NOMO-1 (cell line): ENCODE measurements around the gene ZNF862.
A peak's percentile ranks its signal among the peaks of the same experiment; 100 is the strongest.

Experiments used
- DNase-seq, 2 experiments: peaks; one replicate each; lab custom pipeline; 2025; ENCODE audit not compliant: unreplicated experiment in 2 of 2; lab: John Stamatoyannopoulos, UW

Gene ZNF862

DNA sequence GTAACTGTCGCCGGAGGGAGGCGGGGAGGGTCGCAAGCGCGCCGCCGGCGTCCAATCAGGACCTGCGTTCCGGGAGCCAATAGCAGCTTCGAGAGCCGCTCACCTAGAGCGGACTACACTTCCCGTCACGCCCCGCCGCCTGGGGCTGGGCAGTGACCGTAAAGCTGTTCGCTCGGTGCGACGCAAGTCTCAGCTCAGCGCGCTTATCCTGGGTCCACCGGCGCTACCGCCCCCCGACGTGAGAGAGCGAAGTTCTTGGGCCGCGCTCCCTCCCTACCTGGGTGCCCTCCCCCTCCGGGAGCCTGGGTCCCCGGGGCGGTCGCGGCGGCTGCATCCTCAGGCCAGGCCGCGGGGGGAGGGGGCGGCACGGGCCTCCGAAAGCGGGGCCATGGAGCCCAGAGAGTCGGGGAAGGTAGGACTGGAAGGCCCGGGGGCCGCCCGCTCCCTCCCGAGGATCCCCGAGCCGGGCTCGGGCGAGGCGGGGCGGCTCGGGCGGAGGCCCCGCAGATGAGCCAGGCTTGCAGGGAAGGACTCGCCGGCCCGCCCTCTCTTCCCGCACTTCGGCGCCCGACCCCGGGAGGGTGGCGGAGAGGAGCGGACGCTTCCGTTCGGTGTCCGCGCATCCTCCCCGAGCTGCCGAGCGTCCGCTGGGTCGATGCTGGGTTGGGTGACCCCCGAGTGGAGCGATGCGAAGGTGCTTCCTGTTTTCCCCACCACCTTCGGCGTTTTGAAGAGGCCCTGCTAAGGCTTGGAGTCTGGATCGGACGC, at the start of gene ZNF862:
TSS of gene ZNF862 (plus strand) at position 152 of the 768 bp plus-strand sequence. CDS start at position 389, 237 bp downstream.
- peak; percentile 85 to 89 for DNase-seq

DNA sequence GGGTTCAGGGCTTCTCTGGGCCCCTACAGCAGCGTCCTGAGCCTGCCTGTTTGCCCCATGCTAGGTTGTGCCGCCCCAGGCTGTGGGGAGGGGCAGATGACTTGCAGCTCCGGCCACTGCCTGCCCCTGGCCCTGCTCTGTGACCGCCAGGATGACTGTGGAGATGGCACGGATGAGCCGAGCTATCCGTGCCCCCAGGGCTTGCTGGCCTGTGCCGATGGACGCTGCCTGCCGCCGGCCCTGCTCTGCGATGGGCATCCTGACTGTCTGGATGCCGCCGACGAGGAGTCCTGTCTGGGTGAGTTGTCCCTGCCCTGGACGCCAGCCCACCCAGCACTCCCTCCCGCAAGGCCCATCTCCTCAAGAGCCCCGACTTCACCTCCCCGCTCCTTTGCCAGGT, 49.1 kb upstream of the ZNF862 start:
- no peak for DNase-seq

DNA sequence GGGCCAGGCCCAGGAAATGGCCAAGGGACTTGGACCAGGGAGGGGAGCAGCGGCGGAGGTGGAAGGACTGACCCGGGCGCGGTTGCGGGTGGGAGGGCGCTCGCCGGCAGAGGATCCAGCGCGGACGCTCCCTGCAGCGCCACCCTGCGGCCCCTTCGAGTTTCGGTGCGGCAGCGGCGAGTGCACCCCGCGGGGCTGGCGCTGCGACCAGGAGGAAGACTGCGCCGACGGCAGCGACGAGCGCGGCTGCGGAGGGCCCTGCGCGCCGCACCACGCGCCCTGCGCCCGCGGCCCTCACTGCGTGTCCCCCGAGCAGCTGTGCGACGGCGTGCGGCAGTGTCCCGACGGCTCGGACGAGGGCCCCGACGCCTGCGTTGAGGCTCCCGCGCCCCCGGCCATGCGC, 48.0 kb upstream of the ZNF862 start:
- DNase-seq, result peak in 1 of 2 experiments; percentile 8

DNA sequence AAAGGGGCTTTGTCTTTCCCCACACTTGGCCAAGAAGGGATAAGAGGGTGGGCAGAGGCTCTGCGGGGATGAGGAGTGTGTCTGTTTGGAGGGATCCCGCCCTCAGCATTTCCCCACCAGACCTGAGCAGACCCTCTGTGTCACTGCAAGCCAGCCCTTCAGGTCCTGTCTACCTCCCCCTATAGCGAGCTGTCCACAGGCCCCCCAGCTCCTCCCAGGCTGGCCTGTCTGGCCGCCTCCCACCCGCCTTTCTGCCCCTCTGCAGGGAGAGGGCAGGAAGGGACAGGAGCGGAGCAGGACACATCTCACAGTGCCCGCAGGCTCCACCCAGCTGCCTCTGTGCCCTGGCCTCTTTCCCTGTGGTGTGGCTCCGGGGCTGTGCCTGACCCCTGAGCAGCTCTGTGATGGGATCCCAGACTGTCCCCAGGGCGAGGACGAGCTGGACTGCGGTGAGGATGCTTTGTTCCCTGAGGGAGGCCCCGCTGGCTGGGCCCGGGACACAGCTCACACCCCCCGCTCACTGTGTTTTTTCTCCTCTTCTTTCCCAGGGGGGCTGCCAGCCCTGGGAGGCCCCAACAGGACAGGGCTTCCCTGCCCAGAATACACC, 47.3 kb upstream of the ZNF862 start:
- DNase-seq, result no peak

DNA sequence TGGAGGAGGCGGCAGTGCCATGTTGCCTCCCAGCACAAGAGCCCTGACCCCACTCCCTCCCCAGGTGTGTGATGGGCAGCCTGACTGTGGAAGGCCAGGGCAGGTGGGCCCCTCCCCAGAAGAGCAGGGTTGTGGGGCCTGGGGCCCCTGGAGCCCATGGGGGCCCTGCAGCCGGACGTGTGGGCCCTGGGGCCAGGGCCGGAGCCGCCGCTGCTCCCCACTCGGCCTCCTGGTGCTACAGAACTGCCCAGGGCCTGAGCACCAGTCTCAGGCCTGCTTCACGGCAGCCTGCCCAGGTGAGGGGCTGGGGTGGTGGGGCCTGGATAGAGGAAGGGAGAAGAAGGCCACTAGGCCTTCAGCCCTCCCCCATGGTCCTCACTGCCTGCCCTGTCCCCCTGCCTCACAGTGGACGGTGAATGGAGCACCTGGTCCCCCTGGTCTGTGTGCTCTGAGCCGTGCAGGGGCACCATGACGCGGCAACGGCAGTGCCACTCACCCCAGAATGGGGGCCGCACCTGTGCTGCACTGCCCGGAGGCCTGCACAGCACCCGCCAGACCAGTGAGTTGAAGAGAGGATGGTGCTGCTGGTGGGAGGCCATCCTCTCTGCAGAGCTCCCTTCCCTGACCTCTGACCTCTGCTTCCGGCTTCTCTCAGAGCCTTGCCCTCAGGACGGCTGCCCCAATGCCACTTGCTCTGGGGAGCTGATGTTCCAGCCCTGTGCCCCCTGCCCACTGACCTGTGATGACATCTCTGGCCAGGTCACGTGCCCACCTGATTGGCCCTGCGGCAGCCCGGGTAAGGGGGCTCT, 46.6 kb upstream of the ZNF862 start:
- DNase-seq, result no peak

DNA sequence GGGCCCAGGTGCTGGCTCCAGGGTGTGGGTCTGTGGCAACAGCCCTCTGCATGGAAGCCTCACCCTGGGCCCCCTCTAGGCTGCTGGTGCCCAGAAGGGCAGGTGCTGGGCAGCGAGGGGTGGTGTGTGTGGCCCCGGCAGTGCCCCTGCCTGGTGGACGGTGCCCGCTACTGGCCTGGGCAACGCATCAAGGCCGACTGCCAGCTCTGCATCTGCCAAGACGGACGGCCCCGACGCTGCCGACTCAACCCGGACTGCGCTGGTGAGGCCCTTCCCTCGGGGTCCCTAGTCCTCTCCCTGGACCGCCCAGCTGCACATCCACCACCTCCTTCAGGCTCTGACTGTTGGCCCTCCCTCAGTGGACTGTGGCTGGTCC, 46.0 kb upstream of the ZNF862 start:
- no peak for DNase-seq

DNA sequence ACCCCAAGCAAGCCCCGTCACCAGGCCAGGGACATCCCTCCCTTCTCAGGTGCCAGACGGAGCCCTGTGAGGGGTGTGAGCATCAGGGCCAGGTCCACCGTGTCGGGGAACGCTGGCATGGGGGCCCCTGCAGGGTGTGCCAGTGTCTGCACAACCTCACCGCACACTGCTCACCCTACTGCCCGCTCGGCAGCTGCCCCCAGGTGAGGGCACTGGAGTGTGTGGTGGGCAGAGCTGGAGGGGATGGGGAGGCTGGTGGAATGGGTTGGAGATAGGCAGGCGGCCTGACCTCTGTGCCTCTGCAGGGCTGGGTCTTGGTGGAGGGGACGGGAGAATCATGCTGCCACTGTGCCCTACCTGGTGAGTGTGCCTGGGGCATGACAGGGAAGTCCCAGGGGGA, 44.9 kb upstream of the ZNF862 start:
- DNase-seq, result no peak

DNA sequence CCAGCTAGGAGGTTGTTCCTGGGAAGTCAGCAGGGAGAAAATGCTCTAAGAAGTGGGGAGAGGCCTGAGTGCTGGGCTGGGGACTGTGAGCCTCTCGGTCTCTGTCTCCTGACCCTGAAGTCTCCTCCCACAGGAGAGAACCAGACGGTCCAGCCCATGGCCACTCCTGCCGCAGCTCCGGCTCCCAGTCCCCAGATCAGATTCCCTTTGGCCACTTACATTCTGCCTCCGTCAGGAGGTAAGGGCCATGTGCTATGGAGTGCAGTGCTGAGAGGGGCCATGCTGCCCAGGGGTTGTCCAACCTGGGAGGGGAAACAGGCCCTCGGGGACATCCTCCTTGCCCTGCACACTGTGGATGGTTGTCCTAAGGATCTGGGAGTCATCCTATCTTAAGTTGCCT, 43.5 kb upstream of the ZNF862 start:
- no peak for DNase-seq

DNA sequence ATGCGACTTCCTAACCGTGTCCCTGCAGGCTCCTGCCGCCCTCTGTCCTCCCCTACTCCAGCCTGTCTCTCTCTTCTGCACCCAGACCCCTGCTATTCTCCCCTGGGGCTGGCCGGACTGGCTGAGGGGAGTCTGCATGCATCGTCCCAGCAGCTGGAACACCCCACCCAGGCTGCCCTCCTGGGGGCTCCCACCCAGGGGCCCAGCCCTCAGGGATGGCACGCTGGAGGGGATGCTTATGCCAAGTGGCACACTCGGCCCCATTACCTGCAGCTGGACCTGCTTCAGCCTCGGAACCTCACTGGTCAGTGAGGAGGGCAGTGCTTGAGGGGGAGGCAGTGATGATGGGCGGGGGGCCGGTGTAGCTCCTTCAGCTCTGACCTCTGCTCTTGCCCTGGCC, 43.0 kb upstream of the ZNF862 start:
- no peak for DNase-seq

DNA sequence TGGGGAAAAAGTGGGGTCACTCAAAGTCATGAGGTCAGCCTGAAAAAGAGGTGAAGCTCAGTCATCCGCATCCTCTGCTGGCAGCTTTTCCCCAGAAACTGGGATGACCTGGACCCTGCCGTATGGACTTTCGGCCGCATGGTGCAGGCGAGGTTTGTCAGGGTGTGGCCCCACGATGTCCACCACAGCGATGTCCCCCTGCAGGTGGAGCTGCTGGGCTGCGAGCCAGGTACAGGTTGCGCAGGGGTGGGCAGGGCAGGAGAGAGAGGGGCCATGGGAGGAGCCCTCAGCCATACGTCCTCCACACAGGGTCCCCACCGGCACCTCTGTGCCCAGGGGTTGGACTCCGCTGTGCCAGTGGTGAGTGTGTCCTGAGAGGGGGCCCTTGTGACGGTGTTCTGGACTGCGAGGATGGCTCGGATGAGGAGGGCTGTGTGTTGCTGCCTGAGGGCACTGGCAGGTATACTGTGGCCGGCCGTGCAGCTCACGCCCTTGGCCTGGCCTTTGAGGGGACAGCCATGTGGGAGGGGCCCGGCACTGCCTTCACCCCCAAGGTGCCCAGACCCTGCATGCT, 41.8 kb upstream of the ZNF862 start:
- no peak for DNase-seq

DNA sequence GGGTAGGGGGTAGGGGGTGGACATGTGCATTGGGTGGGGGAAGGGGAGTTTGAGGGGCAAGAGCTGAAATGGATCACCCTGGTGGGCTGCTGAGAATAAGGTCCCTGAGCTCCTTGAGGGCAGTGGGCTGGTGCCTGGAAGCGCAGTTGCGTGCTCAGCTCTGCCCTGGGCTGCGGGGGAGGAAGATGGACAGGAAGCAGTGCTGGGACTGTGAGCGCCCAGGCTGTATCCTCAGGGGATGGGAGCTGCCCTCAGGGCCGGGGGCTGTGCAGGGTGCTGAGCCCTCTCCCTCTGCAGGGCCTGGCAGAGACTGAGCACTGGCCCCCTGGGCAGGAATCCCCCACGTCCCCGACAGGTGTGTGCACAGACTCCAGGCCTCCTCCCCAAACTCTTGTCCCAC, 40.4 kb upstream of the ZNF862 start:
- DNase-seq, result no peak

DNA sequence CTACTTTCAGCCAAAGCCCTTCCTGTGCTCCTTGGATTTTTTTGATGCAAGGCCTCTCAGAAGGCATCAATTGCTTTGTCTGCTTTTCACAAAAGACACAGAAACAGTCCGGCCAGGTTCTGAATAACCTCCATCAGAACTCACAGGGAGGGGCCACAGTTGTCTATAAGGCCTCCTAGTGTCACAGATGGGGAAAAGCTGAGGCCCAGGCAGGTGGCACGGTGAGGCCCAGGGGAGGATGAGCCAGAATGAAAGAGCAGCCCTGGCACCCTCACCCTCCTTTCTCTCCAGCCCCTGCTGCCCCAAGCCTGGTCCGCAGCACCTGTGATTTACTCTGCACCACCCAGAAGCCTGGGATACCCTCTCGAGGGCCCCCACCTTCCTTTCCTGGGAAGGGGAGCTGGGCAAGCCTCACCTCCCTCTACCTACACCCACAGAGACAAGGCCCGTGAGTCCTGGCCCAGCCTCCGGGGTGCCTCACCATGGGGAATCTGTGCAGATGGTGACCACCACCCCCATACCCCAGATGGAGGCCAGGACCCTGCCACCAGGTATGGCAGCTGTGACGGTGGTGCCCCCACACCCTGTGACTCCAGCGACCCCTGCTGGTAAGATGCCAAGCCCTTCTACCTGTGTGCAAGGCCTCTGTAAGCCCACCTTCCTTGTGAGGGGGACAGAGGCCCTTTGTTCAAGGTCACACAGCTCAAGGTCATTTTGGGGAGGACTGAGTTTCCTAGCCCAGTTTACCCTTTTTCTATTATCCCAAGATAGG, 38.6 kb upstream of the ZNF862 start:
- peak in 1 of 2 experiments; percentile 3 for DNase-seq

DNA sequence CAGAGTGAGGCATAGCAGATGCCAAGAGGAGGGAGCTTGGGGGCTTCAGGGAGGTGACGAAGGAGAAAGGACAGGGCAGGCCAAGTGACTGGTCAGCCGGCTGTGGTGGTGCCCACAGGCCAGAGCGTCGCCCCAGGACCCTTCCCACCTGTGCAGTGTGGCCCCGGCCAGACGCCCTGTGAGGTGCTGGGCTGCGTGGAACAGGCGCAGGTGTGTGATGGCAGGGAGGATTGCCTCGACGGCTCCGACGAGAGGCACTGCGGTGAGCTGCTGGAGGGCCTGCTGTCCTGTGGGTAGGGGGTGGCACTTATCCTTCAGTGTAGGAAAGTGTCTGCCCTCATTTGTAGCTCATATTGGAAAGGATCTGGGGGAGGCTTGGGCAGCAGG, 38.0 kb upstream of the ZNF862 start:
- no peak for DNase-seq

DNA sequence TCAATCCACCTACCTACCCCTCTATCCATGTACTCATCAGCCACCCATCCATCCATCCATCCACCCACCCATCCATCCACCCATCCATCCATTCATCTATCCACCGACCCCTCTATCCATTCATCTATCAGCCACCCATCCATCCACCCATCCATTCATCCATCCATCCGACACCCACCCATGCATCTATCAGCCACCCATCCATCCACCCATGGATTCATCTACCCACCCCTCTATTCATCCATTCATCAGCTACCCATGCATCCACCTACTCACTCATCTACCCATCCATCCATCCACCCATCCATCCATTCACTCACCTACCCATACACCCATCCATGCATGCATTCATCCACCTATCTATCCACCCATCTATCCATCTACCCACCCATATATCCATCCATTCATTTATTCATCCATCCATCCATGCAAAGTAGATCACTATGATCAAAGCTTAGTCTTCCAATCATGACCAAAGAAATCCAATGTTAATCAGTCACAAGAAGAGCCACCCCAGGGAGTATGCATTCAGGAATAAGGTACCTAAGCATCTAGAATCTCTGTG, 37.1 kb upstream of the ZNF862 start:
- DNase-seq, result no peak

DNA sequence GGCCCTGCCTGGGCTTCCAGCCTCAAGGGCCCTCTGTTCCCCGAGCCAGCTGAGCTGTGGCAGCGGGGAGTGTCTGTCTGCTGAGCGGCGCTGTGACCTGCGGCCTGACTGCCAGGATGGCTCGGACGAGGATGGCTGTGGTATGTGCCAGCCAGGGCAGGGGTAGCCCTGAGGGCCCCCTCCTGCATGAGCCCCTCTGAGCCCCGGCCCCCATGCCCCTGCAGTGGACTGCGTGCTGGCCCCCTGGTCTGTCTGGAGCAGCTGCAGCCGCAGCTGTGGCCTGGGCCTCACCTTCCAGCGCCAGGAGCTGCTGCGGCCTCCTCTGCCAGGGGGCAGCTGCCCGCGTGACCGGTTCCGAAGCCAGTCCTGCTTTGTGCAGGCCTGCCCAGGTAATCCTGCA, 36.4 kb upstream of the ZNF862 start:
- no peak for DNase-seq

DNA sequence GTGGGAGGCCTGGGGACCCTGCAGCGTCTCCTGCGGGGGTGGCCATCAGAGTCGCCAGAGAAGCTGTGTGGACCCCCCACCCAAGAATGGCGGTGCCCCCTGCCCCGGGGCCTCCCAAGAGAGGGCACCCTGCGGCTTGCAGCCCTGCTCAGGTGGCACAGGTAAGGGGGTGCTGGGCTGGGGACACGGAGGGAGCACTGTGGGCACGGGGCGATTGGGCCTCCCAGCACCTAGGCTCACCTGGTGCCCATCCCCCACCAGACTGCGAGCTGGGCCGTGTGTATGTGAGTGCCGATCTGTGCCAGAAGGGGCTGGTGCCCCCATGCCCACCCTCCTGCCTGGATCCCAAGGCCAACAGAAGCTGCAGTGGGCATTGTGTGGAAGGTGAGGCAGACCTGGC, 35.2 kb upstream of the ZNF862 start:
- DNase-seq, result no peak

DNA sequence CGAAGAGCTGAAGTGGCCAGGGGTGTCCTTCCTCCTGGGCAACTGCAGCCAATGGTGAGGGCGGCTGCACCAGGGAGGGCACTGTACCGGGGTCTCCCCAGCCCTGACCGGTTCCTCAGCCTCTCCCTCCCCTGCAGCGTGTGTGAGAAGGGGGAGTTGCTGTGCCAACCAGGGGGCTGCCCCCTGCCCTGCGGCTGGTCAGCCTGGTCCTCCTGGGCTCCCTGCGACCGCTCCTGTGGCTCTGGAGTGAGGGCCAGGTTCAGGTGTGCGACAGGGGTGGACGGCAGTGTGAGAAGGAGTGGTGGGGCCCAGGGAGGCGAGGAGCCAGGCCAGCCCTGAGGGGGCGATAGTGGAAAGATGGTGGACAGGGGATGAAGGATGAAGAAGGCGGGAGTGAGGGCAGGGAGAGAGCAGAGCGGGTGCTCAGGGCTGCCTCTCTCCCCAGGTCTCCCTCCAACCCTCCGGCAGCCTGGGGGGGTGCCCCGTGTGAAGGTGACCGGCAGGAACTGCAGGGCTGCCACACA, 34.6 kb upstream of the ZNF862 start:
- DNase-seq, result no peak

DNA sequence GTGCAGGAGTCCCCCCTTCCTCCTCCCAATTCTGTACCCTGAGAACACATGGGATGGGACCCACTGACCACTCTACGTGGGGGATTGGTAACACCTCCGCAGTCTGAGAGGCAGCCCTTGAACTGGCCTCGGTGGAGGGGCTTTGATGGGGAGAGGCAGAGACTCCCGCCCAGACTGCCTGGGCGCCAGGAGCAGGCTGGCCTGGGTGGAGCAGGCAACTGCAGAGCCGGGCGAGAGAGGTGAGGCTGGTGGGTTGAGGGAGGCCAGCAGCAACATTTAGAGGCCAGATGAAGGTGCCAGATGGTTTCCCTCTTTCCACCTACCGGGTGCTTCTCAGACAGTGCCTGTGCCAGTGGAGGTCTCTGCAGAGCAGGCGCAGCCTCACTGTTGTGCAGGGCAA, 34.1 kb upstream of the ZNF862 start:
- DNase-seq, result no peak

DNA sequence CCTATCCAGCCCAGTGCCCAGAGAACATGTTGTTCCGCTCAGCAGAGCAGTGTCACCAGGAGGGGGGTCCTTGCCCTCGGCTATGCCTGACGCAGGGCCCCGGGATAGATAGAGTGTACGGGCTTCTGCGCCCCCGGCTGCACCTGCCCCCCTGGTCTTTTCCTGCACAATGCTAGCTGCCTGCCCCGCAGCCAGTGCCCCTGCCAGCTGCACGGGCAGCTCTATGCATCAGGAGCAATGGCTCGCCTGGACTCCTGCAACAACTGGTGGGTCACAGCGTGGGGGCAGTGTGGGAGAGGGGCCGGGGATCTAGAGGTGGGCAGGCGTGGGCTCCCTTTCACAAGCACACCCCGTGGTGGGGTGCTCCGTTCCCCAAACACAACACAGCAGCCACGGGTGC, 31.4 kb upstream of the ZNF862 start:
- DNase-seq, result no peak

DNA sequence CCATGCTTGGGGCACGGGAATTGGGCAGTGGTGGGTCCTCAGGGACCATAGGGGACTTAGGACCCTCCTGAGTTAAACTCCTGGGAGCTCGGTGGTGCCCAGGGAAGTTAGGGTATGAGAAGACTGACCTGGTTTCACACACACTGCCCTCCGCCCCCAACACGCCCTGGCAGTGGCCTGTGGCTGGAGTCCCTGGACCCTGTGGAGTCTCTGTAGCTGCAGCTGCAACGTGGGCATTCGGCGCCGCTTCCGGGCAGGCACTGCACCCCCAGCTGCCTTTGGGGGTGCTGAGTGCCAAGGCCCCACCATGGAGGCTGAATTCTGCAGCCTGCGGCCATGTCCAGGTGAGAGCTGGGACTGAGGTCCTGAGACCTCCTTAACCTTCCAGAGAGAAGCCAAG, 29.9 kb upstream of the ZNF862 start:
- no peak for DNase-seq
